DMS114 treated with DMSO at 0.1 percent for 48 hours (cell line): ENCODE data around the gene DACT2.
"Not testable (repeated sequence)": the region's sequence is repeated elsewhere in the genome, so short reads cannot be mapped to it uniquely, and the experiment has no call there.

Source experiments
- DNase-seq: peaks from one replicate; lab custom pipeline; 2025; ENCODE audit not compliant: unreplicated experiment; lab: John Stamatoyannopoulos, UW

DACT2 gene

GRCh38 chr6:168304752-168305015, 14.9 kb downstream of the DACT2 start:
- DNase-seq = no peak

GRCh38 chr6:168303982-168304751, 15.4 kb downstream of the DACT2 start:
- DNase-seq = no peak

- DNase-seq = no peak
Measured at GRCh38 chr6:168302534-168302933, 17.0 kb downstream of the DACT2 start.

GRCh38 chr6:168301648-168302398, 17.8 kb downstream of the DACT2 start:
- DNase-seq = no peak

GRCh38 chr6:168300975-168301647, 18.5 kb downstream of the DACT2 start:
- no peak for DNase-seq

- no peak for DNase-seq
Measured at GRCh38 chr6:168299541-168300511, 19.8 kb downstream of the DACT2 start.

GRCh38 chr6:168297643-168298042, 21.9 kb downstream of the DACT2 start:
- no peak for DNase-seq

- no peak for DNase-seq
Measured at GRCh38 chr6:168294901-168295300, 24.7 kb downstream of the DACT2 start.

GRCh38 chr6:168293636-168294530, 25.7 kb downstream of the DACT2 start:
- DNase-seq = no peak

- DNase-seq = no peak
Measured at GRCh38 chr6:168292826-168293225, 26.8 kb downstream of the DACT2 start.

- no peak for DNase-seq
Measured at GRCh38 chr6:168291450-168291849, 28.1 kb downstream of the DACT2 start.

- no peak for DNase-seq
Measured at GRCh38 chr6:168290095-168290494, 29.5 kb downstream of the DACT2 start.

GRCh38 chr6:168289571-168289962, 30.0 kb downstream of the DACT2 start:
- no peak for DNase-seq

GRCh38 chr6:168288781-168289570, 30.6 kb downstream of the DACT2 start:
- no peak for DNase-seq

- DNase-seq = not testable (repeated sequence)
Measured at GRCh38 chr6:168287460-168287859, 32.1 kb downstream of the DACT2 start.

- not testable (repeated sequence) for DNase-seq
Measured at GRCh38 chr6:168286771-168287446, 32.7 kb downstream of the DACT2 start.

- no peak for DNase-seq
Measured at GRCh38 chr6:168286116-168286515, 33.5 kb downstream of the DACT2 start.

- no peak for DNase-seq
Measured at GRCh38 chr6:168285456-168285855, 34.1 kb downstream of the DACT2 start.

GRCh38 chr6:168284187-168284586, 35.4 kb downstream of the DACT2 start:
- DNase-seq = no peak
